SK-N-SH (cell line): Measurements from ENCODE around the gene ORMDL3. TPM values are rescaled to one million over a fixed set of nuclear protein-coding genes. Genes with fewer than 3 reads are reported as not detected.

Experiments used
- CTCF ChIA-PET: fragments of 300-600, 350-600 bp; formaldehyde crosslinking; extraction: SDS; loops from one replicate; lab custom pipeline; 2021; lab: Yijun Ruan, JAX
- POLR2A ChIA-PET: fragments of 350-600 bp; sonication (Branson Sonifier 250); formaldehyde crosslinking; extraction: SDS; loops from one replicate; lab custom pipeline; 2020; ENCODE audit warnings: antibody characterized with exemption, inconsistent platforms; lab: Yijun Ruan, JAX
- DNase-seq: peaks from one replicate; pipeline ENCODE4 v3.0.0; 2012
- H2AFZ ChIP-seq: fragments of 200-600 bp; sonication (generic); 2 replicates; pipeline ENCODE4 v1.8.1; 2016; ENCODE audit warnings: antibody characterized with exemption, mild to moderate bottlenecking, low read depth
- H3F3A ChIP-seq: fragments of 200-600 bp; sonication (generic); replicated peaks from 2 replicates; pipeline ENCODE3; 2016; ENCODE audit warnings: antibody characterized with exemption, mild to moderate bottlenecking; ENCODE audit not compliant: insufficient read depth
- H3K27ac ChIP-seq, 2 experiments: fragments of 200-500 bp in 1 of 2; fragments of 200-600 bp in 1 of 2; sonication (Bioruptor generic) in 1 of 2; sonication (generic), shearing (Covaris generic) in 1 of 2; 2 replicates each; pipeline versions ENCODE4 v1.5.1 to v1.6.1; 2014 to 2016; ENCODE audit warnings: low read depth in 2 of 2, inconsistent platforms in 1 of 2, low read length in 1 of 2, mild to moderate bottlenecking in 1 of 2, mixed read lengths in 1 of 2
- H3K27me3 ChIP-seq: fragments of 200-600 bp; sonication (generic), shearing (Covaris generic); 2 replicates; pipeline ENCODE4 v1.6.1; 2016; ENCODE audit warnings: mixed run types; ENCODE audit not compliant: insufficient read depth
- H3K36me3 ChIP-seq, 2 experiments: fragments of 200-500 bp in 1 of 2; fragments of 200-600 bp in 1 of 2; sonication (Bioruptor generic) in 1 of 2; sonication (generic) in 1 of 2; replicated peaks in 1 of 2; 2 replicates each; pipeline versions ENCODE3 to v1.5.1; 2014 to 2016; ENCODE audit warnings: low read length in 1 of 2, mild to moderate bottlenecking in 1 of 2; ENCODE audit not compliant: insufficient read depth in 2 of 2, control insufficient read depth in 1 of 2
- H3K4me1 ChIP-seq, 2 experiments: fragments of 200-500 bp in 1 of 2; fragments of 200-600 bp in 1 of 2; sonication (Bioruptor generic) in 1 of 2; sonication (generic), shearing (Covaris generic) in 1 of 2; 2 replicates each; pipeline versions ENCODE4 v1.5.1 to v1.6.1; 2014 to 2016; ENCODE audit warnings: low read depth in 1 of 2, low read length in 1 of 2, mixed run types in 1 of 2; ENCODE audit not compliant: insufficient read depth in 2 of 2, control insufficient read depth in 1 of 2
- H3K4me2 ChIP-seq: fragments of 200-600 bp; sonication (generic), shearing (Covaris generic); 2 replicates; pipeline ENCODE4 v1.6.1; 2017; ENCODE audit warnings: mixed run types
- H3K4me3 ChIP-seq, 2 experiments: fragments of 200-500 bp in 1 of 2; fragments of 200-600 bp in 1 of 2; sonication (Bioruptor generic) in 1 of 2; sonication (generic), shearing (Covaris generic) in 1 of 2; 2 replicates each; pipeline versions ENCODE4 v1.5.1 to v1.8.1; 2014 to 2016; ENCODE audit warnings: low read depth in 2 of 2, inconsistent platforms in 1 of 2, low read length in 1 of 2, mild to moderate bottlenecking in 1 of 2, mixed read lengths in 1 of 2, moderate library complexity in 1 of 2
- H3K79me2 ChIP-seq: fragments of 200-600 bp; sonication (generic); 2 replicates; pipeline ENCODE4 v1.8.1; 2017; ENCODE audit warnings: mild to moderate bottlenecking; ENCODE audit not compliant: insufficient read depth
- H3K9ac ChIP-seq: fragments of 200-600 bp; sonication (generic); 2 replicates; pipeline ENCODE4 v1.6.1; 2017; ENCODE audit warnings: mixed run types
- H3K9me2 ChIP-seq: fragments of 200-600 bp; sonication (generic); 2 replicates; pipeline ENCODE4 v1.6.1; 2017; ENCODE audit warnings: mixed run types
- H3K9me3 ChIP-seq: fragments of 200-600 bp; sonication (generic); 2 replicates; pipeline ENCODE4 v1.6.1; 2017; ENCODE audit warnings: mixed run types, mild to moderate bottlenecking, moderate library complexity
- H4K20me1 ChIP-seq: fragments of 200-600 bp; sonication (generic); 2 replicates; pipeline ENCODE4 v1.6.1; 2017; ENCODE audit warnings: mild to moderate bottlenecking, mixed run types; ENCODE audit not compliant: insufficient read depth
- ELF1 ChIP-seq: IDR thresholded peaks from 2 replicates; pipeline ENCODE4 v1.4.0; 2012
- EP300 ChIP-seq, 2 experiments: IDR thresholded peaks; 2 replicates each; pipeline versions ENCODE4 v1.4.0 to v1.6.1; 2012; ENCODE audit warnings: borderline replicate concordance in 1 of 2, low read depth in 1 of 2, low read length in 1 of 2
- FOSL2 ChIP-seq: IDR thresholded peaks from 2 replicates; pipeline ENCODE4 v1.4.0; 2012; ENCODE audit warnings: low read depth, mild to moderate bottlenecking, moderate library complexity, borderline replicate concordance
- FOXM1 ChIP-seq: IDR thresholded peaks from 2 replicates; pipeline ENCODE4 v1.4.0; 2012; ENCODE audit warnings: low read depth, mild to moderate bottlenecking
- GABPA ChIP-seq: IDR thresholded peaks from 2 replicates; pipeline ENCODE4 v1.4.0; 2012; ENCODE audit warnings: low read depth, mild to moderate bottlenecking
- JUND ChIP-seq: IDR thresholded peaks from 2 replicates; pipeline ENCODE4 v1.4.0; 2012
- MAX ChIP-seq: IDR thresholded peaks from 2 replicates; pipeline ENCODE4 v1.4.0; 2012; ENCODE audit warnings: low read depth
- MEF2A ChIP-seq: IDR thresholded peaks from 2 replicates; pipeline ENCODE4 v1.4.0; 2012; ENCODE audit warnings: low read depth, borderline replicate concordance
- MXI1 ChIP-seq: IDR thresholded peaks from 2 replicates; pipeline ENCODE4 v1.6.1; 2012; ENCODE audit warnings: mild to moderate bottlenecking, low read depth, low read length, improper control_type of control experiment
- NRF1 ChIP-seq: IDR thresholded peaks from 2 replicates; pipeline ENCODE4 v1.6.1; 2012; ENCODE audit warnings: low read depth, mild to moderate bottlenecking, low read length
- PBX3 ChIP-seq: IDR thresholded peaks from 2 replicates; pipeline ENCODE4; 2012
- POLR2AphosphoS5 ChIP-seq: IDR thresholded peaks from 2 replicates; pipeline ENCODE4 v1.6.1; 2012; ENCODE audit warnings: low read depth, low read length
- RAD21 ChIP-seq: IDR thresholded peaks from 2 replicates; pipeline ENCODE4 v1.6.1; 2012; ENCODE audit warnings: mild to moderate bottlenecking, low read length
- RCOR1 ChIP-seq: fragments of 150-350 bp; IDR thresholded peaks from 2 replicates; pipeline ENCODE4 v1.6.1; 2017; ENCODE audit warnings: antibody characterized with exemption, low read length
- RFX5 ChIP-seq: IDR thresholded peaks from 2 replicates; pipeline ENCODE4 v1.6.1; 2012; ENCODE audit warnings: mild to moderate bottlenecking, improper control_type of control experiment, low read length
- SIN3A ChIP-seq: IDR thresholded peaks from 2 replicates; pipeline ENCODE4 v1.6.1; 2012; ENCODE audit warnings: low read depth, mild to moderate bottlenecking, low read length, moderate library complexity, borderline replicate concordance
- TAF1 ChIP-seq: IDR thresholded peaks from 2 replicates; pipeline ENCODE4 v1.6.1; 2012; ENCODE audit warnings: low read depth, mild to moderate bottlenecking, low read length, moderate library complexity, borderline replicate concordance
- TCF12 ChIP-seq: IDR thresholded peaks from 2 replicates; pipeline ENCODE4 v1.4.0; 2012
- TEAD4 ChIP-seq: IDR thresholded peaks from 2 replicates; pipeline ENCODE4 v1.4.0; 2012; ENCODE audit warnings: mild to moderate bottlenecking, borderline replicate concordance; ENCODE audit not compliant: insufficient read depth
- USF2 ChIP-seq: fragments of 150-350 bp; IDR thresholded peaks from 2 replicates; pipeline ENCODE4 v1.6.1; 2017; ENCODE audit warnings: antibody characterized with exemption, low read length, low read depth, borderline replicate concordance
- YY1 ChIP-seq: IDR thresholded peaks from 2 replicates; pipeline ENCODE4 v1.4.0; 2012; ENCODE audit warnings: low read depth, mild to moderate bottlenecking
- WGBS: methylation state at CpG from one replicate; pipeline ENCODE4 v1.1.6; 2017; ENCODE audit warnings: low lambda C conversion rate; 5-methylcytosine and 5-hydroxymethylcytosine counted together
- polyA plus RNA-seq, 3 experiments: library from polyadenylated mRNA; depleted of rRNA; stranded (reverse); fragments of >200 nt; gene quantifications; 2 replicates each; pipeline ENCODE4 v1.2.3, GENCODE V29; 2012

ORMDL3 gene
- polyA plus RNA-seq, 1 of the 3 experiments (the other 2 are of a cell fraction), result 27.8 TPM

GRCh38 chr17:39923230-39923629, 4.2 kb downstream of the ORMDL3 start:
- no peaks in the 10 kb centered on the region for H3K9me3 ChIP-seq
- H3K4me3 ChIP-seq, result no peak overlapping the region
- POLR2A ChIA-PET, result no interaction called here
- no peak for DNase-seq
- H2AFZ ChIP-seq, result no peak overlapping the region
- peaks cover 2% of the 10 kb centered on the region for H3F3A ChIP-seq
- no peak for TF ChIP-seq POLR2AphosphoS5
- no peak for TF ChIP-seq YY1
- TF ChIP-seq JUND, result no peak
- TF ChIP-seq PBX3, result no peak
- no peak for TF ChIP-seq TEAD4
- TF ChIP-seq NRF1, result no peak
- TF ChIP-seq SIN3A, result no peak
- TF ChIP-seq TCF12, result no peak
- no peak for TF ChIP-seq USF2
- no peak for TF ChIP-seq MEF2A
- TF ChIP-seq ELF1, result no peak
- no peak for TF ChIP-seq RCOR1
- no peak overlapping the region for H3K27ac ChIP-seq
- H3K4me1 ChIP-seq, result peaks cover under 1 to 26% of the 10 kb centered on the region in 2 experiments; a peak in 2 of 4 replicates
- CTCF ChIA-PET, result no interaction called here
- no peaks in the 10 kb centered on the region for H3K9me2 ChIP-seq
- no peaks in the 10 kb centered on the region for H3K27me3 ChIP-seq
- 93% methylated on average over 6 of the region's 6 CpGs for WGBS
- H4K20me1 ChIP-seq, result peaks cover 29% of the 10 kb centered on the region
- peaks cover 9 to 42% of the 10 kb centered on the region in 2 experiments for H3K36me3 ChIP-seq
- peaks cover 37% of the 10 kb centered on the region for H3K79me2 ChIP-seq
- H3K9ac ChIP-seq, result no peak overlapping the region
- H3K4me2 ChIP-seq, result no peak overlapping the region

- Histone ChIP-seq H3K9ac (no peak overlapping the region), H3K9me2 (no peaks in the 10 kb centered on the region), H3K27ac (no peak overlapping the region), H4K20me1 (peaks cover 29% of the 10 kb centered on the region), H3K27me3 (no peaks in the 10 kb centered on the region), H3K79me2 (peaks cover 33% of the 10 kb centered on the region), H2AFZ (no peak overlapping the region), H3K4me2 (no peak overlapping the region), H3K9me3 (no peaks in the 10 kb centered on the region), H3F3A (no peaks in the 10 kb centered on the region), H3K4me1 (peaks cover 0 to 22% of the 10 kb centered on the region in 2 experiments; a peak in 1 of 4 replicates), H3K36me3 (peaks cover 9 to 42% of the 10 kb centered on the region in 2 experiments), H3K4me3 (no peak overlapping the region)
- CTCF ChIA-PET, result interaction anchor here (0.6 to 1.1 kb wide), 4 partner anchors 9 to 58 kb away, joined by 3 to 6 read pairs (median 3); partner anchors contain the start of gene PSMD3
- POLR2A ChIA-PET, result no interaction called here
- no peak for DNase-seq
- TF ChIP-seq GABPA (no peak), FOSL2 (no peak), JUND (no peak), RFX5 (no peak), PBX3 (no peak), RAD21 (no peak), EP300 (IDR thresholded peaks at IDR 0.05; ENCODE audit: borderline replicate concordance in 1 of 2, low read depth in 1 of 2, low read length in 1 of 2) (no peak), MXI1 (no peak), TAF1 (no peak), YY1 (no peak), MAX (no peak), TCF12 (no peak), FOXM1 (no peak), USF2 (no peak)
- 89% methylated on average over 6 of the region's 6 CpGs for whole genome bisulfite sequencing
Measured at GRCh38 chr17:39922006-39922405, 5.4 kb downstream of the ORMDL3 start.
